Motor neuron (in vitro differentiated cells): ENCODE data around the gene DCLK1. TPM values are rescaled to one million over a fixed set of nuclear protein-coding genes. Genes with fewer than 3 reads are reported as not detected.
A peak's percentile ranks its signal among the peaks of the same experiment; 100 is the strongest.

ENCODE experiments used
- ATAC-seq, 8 experiments: fragments of 200-7000 bp; cut with Tn5 transposase; replicated peaks in 6 of 8; 2 replicates each; pipeline ENCODE4 v1.8.0; 2021; ENCODE audit warnings: mild to moderate bottlenecking in 8 of 8, moderate library complexity in 8 of 8
- H3K27ac ChIP-seq, 2 donors: fragments of 250-450 bp; sonication (Bioruptor Pico); 2 replicates each; pipeline ENCODE4 v1.9.0; 2021; ENCODE audit warnings: antibody characterized with exemption in 2 of 2, mild to moderate bottlenecking in 2 of 2, moderate library complexity in 1 of 2
- H3K4me1 ChIP-seq, 2 donors: fragments of 250-450 bp; sonication (Bioruptor Pico); replicated peaks in 1 of 2; 2 replicates each; pipeline ENCODE4 v1.6.1; 2021; ENCODE audit warnings: antibody characterized with exemption in 2 of 2, mild to moderate bottlenecking in 2 of 2, moderate library complexity in 1 of 2
- H3K4me3 ChIP-seq, 5 donors: fragments of 250-450 bp; sonication (Bioruptor Pico); 2 replicates each; pipeline ENCODE4 v1.9.0; 2021; ENCODE audit warnings: antibody characterized with exemption in 5 of 5, mild to moderate bottlenecking in 5 of 5, moderate library complexity in 4 of 5
- WGBS, 10 experiments: fragments of 450-650 bp; shearing (Covaris generic); methylation state at CpG; one replicate each; pipeline ENCODE4 v1.0.0; 2022; 5-methylcytosine and 5-hydroxymethylcytosine counted together
- in situ Hi-C, 9 experiments: fragments of 400-800 bp; cut with MboI; loops; one replicate each; pipeline ENCODE4 v1.15.0; 2021; ENCODE audit warnings: low sequenced_read_pairs in 9 of 9, low pct_unique_long_range_greater_than_20kb in 2 of 9; ENCODE audit not compliant: unreplicated experiment in 9 of 9
- total RNA-seq, 8 experiments: library from RNA; unstranded; fragments of 300-600 nt; gene quantifications; 2 replicates each; pipeline versions ENCODE4 v1.2.3 to v1.2.4, GENCODE V29; 2022

DCLK1 gene
- total RNA-seq, 8 experiments from 2014 or later, result 25.3 to 117 (median 58.2) TPM

GRCh38 chr13:35727881-35728280 is 403.3 kb downstream of the DCLK1 start:
- no peak overlapping the region for H3K27ac ChIP-seq
- WGBS, 10 experiments, result 17 to 100% (median 75%) methylated on average over 1 to 6 of the region's 6 CpGs; no CpG with 5 or more reads in 4 of the 10 experiments
- in situ Hi-C loops, result no loop called here

GRCh38 chr13:35724446-35724845 is 406.7 kb downstream of the DCLK1 start:
- in situ Hi-C loops, result loop anchor here in 2 of 9 experiments (25.0 kb wide), 2 partner anchors 262 to 512 kb away; no protein-coding TSS in a partner anchor

More at GRCh38 chr13:35727881-35728280, 403.3 kb downstream of the DCLK1 start:
- Histone ChIP-seq H3K4me3 (no peak overlapping the region), H3K4me1 (no peaks in the 10 kb centered on the region)
- peak in 1 of 8 experiments; percentile 24 for ATAC-seq

GRCh38 chr13:35723821-35724220 is 407.4 kb downstream of the DCLK1 start:
- in situ Hi-C loops, result loop anchor here in 2 of 9 experiments (25.0 kb wide), 2 partner anchors 262 to 512 kb away; no protein-coding TSS in a partner anchor
- no peak for ATAC-seq
- WGBS, 10 experiments, result 0 to 87% (median 14%) methylated on average over 1 to 5 of the region's 5 CpGs; no CpG with 5 or more reads in 3 of the 10 experiments
- Histone ChIP-seq H3K4me1 (no peaks in the 10 kb centered on the region), H3K27ac (no peak overlapping the region), H3K4me3 (no peak overlapping the region)

More at GRCh38 chr13:35724446-35724845, 406.7 kb downstream of the DCLK1 start:
- Histone ChIP-seq H3K4me1 (no peaks in the 10 kb centered on the region), H3K27ac (no peak overlapping the region), H3K4me3 (no peak overlapping the region)
- ATAC-seq, result peak in 1 of 8 experiments; percentile 68
- WGBS, 10 experiments, result 21 to 100% (median 92%) methylated on average over 1 to 6 of the region's 6 CpGs

- no peak for ATAC-seq
- H3K4me3 ChIP-seq, result no peak overlapping the region
- in situ Hi-C loops, result loop anchor here in 2 of 9 experiments (25.0 kb wide), 2 partner anchors 261 to 511 kb away; no protein-coding TSS in a partner anchor
Measured at GRCh38 chr13:35723053-35723461, 408.1 kb downstream of the DCLK1 start.

GRCh38 chr13:35722458-35723052 is 408.6 kb downstream of the DCLK1 start:
- ATAC-seq, result no peak
- Histone ChIP-seq H3K4me1 (no peaks in the 10 kb centered on the region), H3K4me3 (no peak overlapping the region), H3K27ac (no peak overlapping the region)
- WGBS, 10 experiments, result 36 to 88% (median 68%) methylated on average over 2 to 9 of the region's 9 CpGs
- in situ Hi-C loops, result loop anchor here in 2 of 9 experiments (25.0 kb wide), 2 partner anchors 260 to 510 kb away; no protein-coding TSS in a partner anchor

More at GRCh38 chr13:35723053-35723461, 408.1 kb downstream of the DCLK1 start:
- no peaks in the 10 kb centered on the region for H3K4me1 ChIP-seq
- no peak overlapping the region for H3K27ac ChIP-seq
- WGBS, 10 experiments, result 0 to 100% (median 51%) methylated on average over 1 to 5 of the region's 5 CpGs

- in situ Hi-C loops, result loop anchor here in 2 of 9 experiments (25.0 kb wide), 2 partner anchors 259 to 509 kb away; no protein-coding TSS in a partner anchor
- ATAC-seq, result peak; percentile 56 to 95 (median 74)
Measured at GRCh38 chr13:35720690-35721554, 410.3 kb downstream of the DCLK1 start.

GRCh38 chr13:35720290-35720689 is 410.9 kb downstream of the DCLK1 start:
- Histone ChIP-seq H3K27ac (no peak overlapping the region), H3K4me3 (no peak overlapping the region), H3K4me1 (no peaks in the 10 kb centered on the region)
- WGBS, 10 experiments, result 49 to 100% (median 100%) methylated on average over 2 to 5 of the region's 5 CpGs; no CpG with 5 or more reads in 1 of the 10 experiments
- ATAC-seq, result no peak
- in situ Hi-C loops, result loop anchor here in 2 of 9 experiments (25.0 kb wide), 2 partner anchors 258 to 508 kb away; no protein-coding TSS in a partner anchor

More at GRCh38 chr13:35720690-35721554, 410.3 kb downstream of the DCLK1 start:
- no peak overlapping the region for H3K4me3 ChIP-seq
- H3K27ac ChIP-seq, result no peak overlapping the region
- 26 to 100% (median 50%) methylated on average over 2 to 10 of the region's 21 CpGs; no CpG with 5 or more reads in 1 of the 10 experiments for WGBS, 10 experiments
- H3K4me1 ChIP-seq, result no peaks in the 10 kb centered on the region

Other genes starting within 250 kb of the DCLK1 start
- gene SOHLH2, start 83.2 kb upstream of the DCLK1 start, total RNA-seq, result 1 to 10 TPM in 5 of 8 experiments, under 1 TPM in 2, not detected in 1; 0.20 to 6.0 (median 3.8) TPM
- 10 to 100 TPM in 1 of 8 experiments, 1 to 10 TPM in 6, under 1 TPM in 1; 0.24 to 11.6 (median 7.1) TPM for gene CCDC169, start 166.4 kb upstream of the DCLK1 start, total RNA-seq
- 10 to 100 TPM in 7 of 8 experiments, 1 to 10 TPM in 1; 3.7 to 94.1 (median 39.3) TPM for gene SPART, start 215.0 kb upstream of the DCLK1 start, total RNA-seq